HEK293T (cell line): ENCODE measurements around the gene GNAQ.

Experiments
- BHLHE40 ChIP-seq: fragments of 450-650 bp; IDR thresholded peaks from 2 replicates; pipeline ENCODE4 v1.6.1; 2016; ENCODE audit warnings: mild to moderate bottlenecking, moderate library complexity, borderline replicate concordance
- ELF4 ChIP-seq: fragments of 450-650 bp; IDR thresholded peaks from 2 replicates; pipeline ENCODE4 v1.6.1; 2017; ENCODE audit warnings: antibody characterized with exemption
- FOXA1 ChIP-seq: fragments of 450-650 bp; IDR thresholded peaks from 2 replicates; pipeline ENCODE4 v1.6.1; 2016; ENCODE audit warnings: mild to moderate bottlenecking
- FOXK2 ChIP-seq: fragments of 450-650 bp; IDR thresholded peaks from 2 replicates; pipeline ENCODE4 v1.6.1; 2016; ENCODE audit warnings: mild to moderate bottlenecking
- FOXM1 ChIP-seq: fragments of 450-650 bp; IDR thresholded peaks from 2 replicates; pipeline ENCODE4 v1.6.1; 2017; ENCODE audit warnings: mild to moderate bottlenecking, borderline replicate concordance
- HDGF ChIP-seq: fragments of 450-650 bp; IDR thresholded peaks from 2 replicates; pipeline ENCODE4 v1.6.1; 2017; ENCODE audit warnings: antibody characterized with exemption, borderline replicate concordance
- NFRKB ChIP-seq: fragments of 450-650 bp; IDR thresholded peaks from 2 replicates; pipeline ENCODE4 v1.6.1; 2016; ENCODE audit warnings: mild to moderate bottlenecking, moderate library complexity
- SP1 ChIP-seq: fragments of 450-650 bp; IDR thresholded peaks from 2 replicates; pipeline ENCODE4 v1.6.1; 2017
- SUZ12 ChIP-seq: fragments of 450-650 bp; IDR thresholded peaks from 2 replicates; pipeline ENCODE4 v1.6.1; 2016; ENCODE audit warnings: mild to moderate bottlenecking
- TARDBP ChIP-seq: fragments of 450-650 bp; IDR thresholded peaks from 2 replicates; pipeline ENCODE4 v1.6.1; 2016
- ZNF384 ChIP-seq: fragments of 450-650 bp; IDR thresholded peaks from 2 replicates; pipeline ENCODE4 v1.6.1; 2016

DNA sequence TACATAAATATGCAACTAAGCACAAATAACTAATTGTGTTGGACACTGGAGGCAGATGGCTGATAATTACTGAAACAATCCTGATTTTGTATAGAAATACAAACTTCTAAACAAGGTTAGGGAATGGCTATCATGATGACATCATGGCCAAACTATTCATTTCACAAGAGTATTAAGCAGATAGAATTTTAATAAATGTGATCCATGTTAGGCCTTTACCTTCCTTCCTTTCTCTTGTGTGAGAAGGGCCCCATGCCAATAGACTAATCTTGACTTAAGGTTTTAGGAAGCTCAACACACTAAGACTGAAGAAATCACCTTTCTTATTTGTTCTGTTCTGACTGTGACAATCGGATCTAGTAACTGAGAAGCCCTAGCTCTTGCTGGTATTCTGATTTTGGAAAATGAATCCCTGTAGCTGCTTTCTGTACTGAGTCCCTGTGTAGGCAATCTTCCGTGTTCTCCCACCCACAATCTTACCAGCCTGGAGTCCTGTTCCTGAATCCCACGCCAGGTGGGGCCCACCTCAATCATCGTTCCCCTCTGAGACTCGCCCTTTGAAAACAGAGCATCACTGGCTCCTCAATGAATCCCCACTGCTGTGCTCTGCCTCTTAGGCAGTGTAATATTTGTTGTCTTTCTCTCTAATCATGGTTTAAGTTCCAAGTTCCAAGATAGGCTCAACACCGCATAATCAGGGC, 214.8 kb downstream of the GNAQ start:
- TF ChIP-seq ELF4 (no peak), TARDBP (no peak), FOXM1 (no peak), BHLHE40 (no peak), HDGF (no peak), SUZ12 (no peak), SP1 (no peak), NFRKB (no peak), ZNF384 (no peak), FOXK2 (no peak), FOXA1 (no peak)
